ENCODE results near the gene LIAS. TPM values are rescaled to one million over a fixed set of nuclear protein-coding genes. Genes with fewer than 3 reads are reported as not detected.

Gene LIAS
- total RNA-seq, 2 donors from 2014 or later: 17.6 to 17.9 TPM

GRCh38 chr4:39435659-39436563, 22.9 kb upstream of the LIAS start:
- Histone ChIP-seq H3K9ac (ENCODE audit: extremely low read depth, low read length, poor library complexity, severe bottlenecking) (no peak overlapping the region), H3K27me3 (ENCODE audit: control insufficient read depth, insufficient read depth, low read length, poor library complexity, severe bottlenecking) (peaks cover 6% of the 10 kb centered on the region), H3K27ac (ENCODE audit: low read depth, low read length) (no peak overlapping the region), H3K9me3 (ENCODE audit: control insufficient read depth, low read length) (no peaks in the 10 kb centered on the region), H3K36me3 (ENCODE audit: control insufficient read depth, insufficient read depth, low read length) (no peaks in the 10 kb centered on the region), H3K4me1 (ENCODE audit: control insufficient read depth, insufficient read depth, low read length) (no peaks in the 10 kb centered on the region), H3K4me3 (ENCODE audit: low read length) (no peak overlapping the region)
- TF ChIP-seq, protein P1, sequence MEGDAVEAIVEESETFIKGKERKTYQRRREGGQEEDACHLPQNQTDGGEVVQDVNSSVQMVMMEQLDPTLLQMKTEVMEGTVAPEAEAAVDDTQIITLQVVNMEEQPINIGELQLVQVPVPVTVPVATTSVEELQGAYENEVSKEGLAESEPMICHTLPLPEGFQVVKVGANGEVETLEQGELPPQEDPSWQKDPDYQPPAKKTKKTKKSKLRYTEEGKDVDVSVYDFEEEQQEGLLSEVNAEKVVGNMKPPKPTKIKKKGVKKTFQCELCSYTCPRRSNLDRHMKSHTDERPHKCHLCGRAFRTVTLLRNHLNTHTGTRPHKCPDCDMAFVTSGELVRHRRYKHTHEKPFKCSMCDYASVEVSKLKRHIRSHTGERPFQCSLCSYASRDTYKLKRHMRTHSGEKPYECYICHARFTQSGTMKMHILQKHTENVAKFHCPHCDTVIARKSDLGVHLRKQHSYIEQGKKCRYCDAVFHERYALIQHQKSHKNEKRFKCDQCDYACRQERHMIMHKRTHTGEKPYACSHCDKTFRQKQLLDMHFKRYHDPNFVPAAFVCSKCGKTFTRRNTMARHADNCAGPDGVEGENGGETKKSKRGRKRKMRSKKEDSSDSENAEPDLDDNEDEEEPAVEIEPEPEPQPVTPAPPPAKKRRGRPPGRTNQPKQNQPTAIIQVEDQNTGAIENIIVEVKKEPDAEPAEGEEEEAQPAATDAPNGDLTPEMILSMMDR (conservative IDR thresholded peaks at IDR 0.05): peak; percentile 69
- no peak overlapping the region for H3K27ac Mint-ChIP-seq
- H3K27me3 Mint-ChIP-seq (ENCODE audit: insufficient read depth): peaks cover 11% of the 10 kb centered on the region
- no peaks in the 10 kb centered on the region for H3K9me3 Mint-ChIP-seq
- no peaks in the 10 kb centered on the region for H3K4me1 Mint-ChIP-seq
- H3K36me3 Mint-ChIP-seq (ENCODE audit: low read depth): no peaks in the 10 kb centered on the region
- DNase-seq: no peak
- 51 to 75% methylated on average over 3 to 7 of the region's 7 CpGs for WGBS, 2 experiments (ENCODE audit: insufficient coverage in 1 of 2, insufficient read length in 1 of 2)
- H3K4me3 Mint-ChIP-seq: no peak overlapping the region

DNA sequence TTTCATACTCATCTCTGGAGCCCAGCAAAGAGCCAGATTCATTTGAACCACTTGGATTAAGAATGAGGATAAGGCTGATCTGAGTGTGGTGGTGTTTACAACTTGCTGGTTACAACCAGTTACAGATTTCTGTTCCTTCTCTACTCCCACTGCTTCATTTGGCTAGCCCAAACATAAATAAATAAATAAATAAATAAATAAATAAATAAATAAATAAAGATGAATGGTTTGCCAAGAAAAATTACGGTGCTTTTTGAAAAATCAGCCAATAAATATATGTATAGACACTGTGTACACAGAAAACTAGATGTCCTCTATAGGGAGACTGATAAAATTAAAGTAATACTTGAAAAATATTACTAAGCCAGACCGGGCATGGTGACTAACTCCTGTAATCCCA, 17.3 kb upstream of the LIAS start:
- H3K9me3 Mint-ChIP-seq: no peaks in the 10 kb centered on the region
- Histone ChIP-seq H3K27ac (ENCODE audit: low read depth, low read length) (no peak overlapping the region), H3K36me3 (ENCODE audit: control insufficient read depth, insufficient read depth, low read length) (no peaks in the 10 kb centered on the region), H3K4me1 (ENCODE audit: control insufficient read depth, insufficient read depth, low read length) (no peaks in the 10 kb centered on the region), H3K9me3 (ENCODE audit: control insufficient read depth, low read length) (no peaks in the 10 kb centered on the region), H3K27me3 (ENCODE audit: control insufficient read depth, insufficient read depth, low read length, poor library complexity, severe bottlenecking) (peaks cover 6% of the 10 kb centered on the region), H3K4me3 (ENCODE audit: low read length) (no peak overlapping the region), H3K9ac (ENCODE audit: extremely low read depth, low read length, poor library complexity, severe bottlenecking) (no peak overlapping the region)
- H3K4me1 Mint-ChIP-seq: no peaks in the 10 kb centered on the region
- no peak overlapping the region for H3K27ac Mint-ChIP-seq
- TF ChIP-seq, protein P1 (conservative IDR thresholded peaks at IDR 0.05): no peak
- 92 to 100% methylated on average over 1 of the region's 2 CpGs for WGBS, 2 experiments (ENCODE audit: insufficient coverage in 1 of 2, insufficient read length in 1 of 2)
- peaks cover 11% of the 10 kb centered on the region for H3K27me3 Mint-ChIP-seq (ENCODE audit: insufficient read depth)
- DNase-seq: no peak
- no peak overlapping the region for H3K4me3 Mint-ChIP-seq
- no peaks in the 10 kb centered on the region for H3K36me3 Mint-ChIP-seq (ENCODE audit: low read depth)

- peaks cover 9% of the 10 kb centered on the region for H3K27me3 Mint-ChIP-seq (ENCODE audit: insufficient read depth)
Observed at GRCh38 chr4:39442998-39443397, 15.9 kb upstream of the LIAS start.

More at GRCh38 chr4:39442998-39443397, 15.9 kb upstream of the LIAS start:
- Mint-ChIP-seq H3K36me3 (ENCODE audit: low read depth) (no peaks in the 10 kb centered on the region), H3K4me1 (peaks cover 7% of the 10 kb centered on the region), H3K27ac (no peak overlapping the region), H3K9me3 (no peaks in the 10 kb centered on the region), H3K4me3 (no peak overlapping the region)
- Histone ChIP-seq H3K9ac (ENCODE audit: extremely low read depth, low read length, poor library complexity, severe bottlenecking) (no peak overlapping the region), H3K27ac (ENCODE audit: low read depth, low read length) (no peak overlapping the region), H3K4me3 (ENCODE audit: low read length) (no peak overlapping the region), H3K9me3 (ENCODE audit: control insufficient read depth, low read length) (no peaks in the 10 kb centered on the region), H3K4me1 (ENCODE audit: control insufficient read depth, insufficient read depth, low read length) (no peaks in the 10 kb centered on the region), H3K36me3 (ENCODE audit: control insufficient read depth, insufficient read depth, low read length) (peaks cover 2% of the 10 kb centered on the region), H3K27me3 (ENCODE audit: control insufficient read depth, insufficient read depth, low read length, poor library complexity, severe bottlenecking) (peaks cover 6% of the 10 kb centered on the region)
- TF ChIP-seq, protein P1 (conservative IDR thresholded peaks at IDR 0.05): no peak
- DNase-seq: no peak
- WGBS, 2 experiments (ENCODE audit: insufficient coverage in 1 of 2, insufficient read length in 1 of 2): 95% methylated on average over 3 of the region's 4 CpGs; no CpG with 5 or more reads in 1 of the 2 experiments

All from endodermal cell (in vitro differentiated cells).